Measurements from ENCODE around the gene EDN2. TPM values are rescaled to one million over a fixed set of nuclear protein-coding genes. Genes with fewer than 3 reads are reported as not detected.

EDN2 gene
- total RNA-seq, 3 donors from 2014 or later = 2.3 to 3.8 TPM; not detected in 1

GRCh38 chr1:41464885-41465284, 19.6 kb downstream of the EDN2 start:
- DNase-seq (ENCODE audit: low spot score in 2 of 2) = no peak
- no peaks in the 10 kb centered on the region for H3K4me1 ChIP-seq
- no peak overlapping the region for H3K4me3 ChIP-seq
- H3K36me3 ChIP-seq = no peaks in the 10 kb centered on the region
- H3K9me3 ChIP-seq = no peaks in the 10 kb centered on the region
- TF ChIP-seq, protein P1, sequence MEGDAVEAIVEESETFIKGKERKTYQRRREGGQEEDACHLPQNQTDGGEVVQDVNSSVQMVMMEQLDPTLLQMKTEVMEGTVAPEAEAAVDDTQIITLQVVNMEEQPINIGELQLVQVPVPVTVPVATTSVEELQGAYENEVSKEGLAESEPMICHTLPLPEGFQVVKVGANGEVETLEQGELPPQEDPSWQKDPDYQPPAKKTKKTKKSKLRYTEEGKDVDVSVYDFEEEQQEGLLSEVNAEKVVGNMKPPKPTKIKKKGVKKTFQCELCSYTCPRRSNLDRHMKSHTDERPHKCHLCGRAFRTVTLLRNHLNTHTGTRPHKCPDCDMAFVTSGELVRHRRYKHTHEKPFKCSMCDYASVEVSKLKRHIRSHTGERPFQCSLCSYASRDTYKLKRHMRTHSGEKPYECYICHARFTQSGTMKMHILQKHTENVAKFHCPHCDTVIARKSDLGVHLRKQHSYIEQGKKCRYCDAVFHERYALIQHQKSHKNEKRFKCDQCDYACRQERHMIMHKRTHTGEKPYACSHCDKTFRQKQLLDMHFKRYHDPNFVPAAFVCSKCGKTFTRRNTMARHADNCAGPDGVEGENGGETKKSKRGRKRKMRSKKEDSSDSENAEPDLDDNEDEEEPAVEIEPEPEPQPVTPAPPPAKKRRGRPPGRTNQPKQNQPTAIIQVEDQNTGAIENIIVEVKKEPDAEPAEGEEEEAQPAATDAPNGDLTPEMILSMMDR (IDR thresholded peaks at IDR 0.05) = no peak
- TF ChIP-seq POLR2A (IDR thresholded peaks at IDR 0.05) (no peak), POLR2AphosphoS5 (IDR thresholded peaks at IDR 0.05) (no peak)
- intact Hi-C loops (cut with DNase I; ENCODE audit: low total_unique reads) = no loop called here
- H3K27ac ChIP-seq = no peak overlapping the region
- no peaks in the 10 kb centered on the region for H3K27me3 ChIP-seq

DNA sequence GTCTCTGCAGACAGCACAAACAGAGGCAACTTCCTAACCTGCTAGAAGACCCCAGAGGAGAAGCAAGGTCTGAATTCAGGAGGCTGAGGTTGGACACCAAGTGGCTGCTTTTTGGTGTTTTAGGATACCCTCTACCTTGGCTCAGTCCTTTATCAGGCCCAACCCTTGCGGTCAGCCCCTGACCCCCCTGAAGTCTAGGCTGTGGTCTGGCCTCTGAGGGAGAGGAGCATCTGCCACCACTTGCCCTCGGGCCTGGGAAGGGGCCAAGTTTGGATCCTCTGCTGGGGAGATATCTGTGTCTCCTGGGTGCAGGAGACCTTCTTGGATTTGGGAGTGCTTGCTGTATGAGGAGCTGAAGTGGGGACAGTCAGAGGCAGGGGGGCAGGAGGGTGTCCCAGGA, 21.0 kb downstream of the EDN2 start:
- no peaks in the 10 kb centered on the region for H3K27me3 ChIP-seq
- H3K36me3 ChIP-seq = no peaks in the 10 kb centered on the region
- H3K4me1 ChIP-seq = no peaks in the 10 kb centered on the region
- intact Hi-C loops (cut with DNase I; ENCODE audit: low total_unique reads) = no loop called here
- DNase-seq (ENCODE audit: low spot score in 2 of 2) = no peak
- no peaks in the 10 kb centered on the region for H3K9me3 ChIP-seq
- H3K27ac ChIP-seq = no peak overlapping the region
- TF ChIP-seq POLR2A (IDR thresholded peaks at IDR 0.05) (no peak), POLR2AphosphoS5 (IDR thresholded peaks at IDR 0.05) (no peak)
- TF ChIP-seq, protein P1 (IDR thresholded peaks at IDR 0.05) = no peak
- H3K4me3 ChIP-seq = no peak overlapping the region

DNA sequence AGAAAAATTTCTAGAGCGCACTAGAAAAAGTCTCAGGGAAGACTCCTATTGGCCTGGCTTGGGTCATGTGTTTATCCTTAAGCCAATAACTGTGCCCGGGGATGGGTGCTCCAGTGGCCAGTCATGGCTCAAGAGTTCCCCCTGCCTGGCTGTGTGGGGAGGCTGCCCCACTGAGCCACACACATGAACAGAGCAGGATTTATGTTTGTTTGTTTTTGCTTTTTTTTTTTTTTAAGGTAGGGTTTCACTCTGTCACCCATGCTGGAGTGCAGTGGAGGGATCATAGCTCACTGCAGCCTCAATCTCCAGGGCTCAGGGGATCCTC, 21.8 kb downstream of the EDN2 start:
- Histone ChIP-seq H3K9me3 (no peaks in the 10 kb centered on the region), H3K4me3 (no peak overlapping the region), H3K36me3 (no peaks in the 10 kb centered on the region), H3K4me1 (no peaks in the 10 kb centered on the region), H3K27ac (no peak overlapping the region), H3K27me3 (no peaks in the 10 kb centered on the region)
- intact Hi-C loops (cut with DNase I; ENCODE audit: low total_unique reads) = no loop called here
- no peak for DNase-seq (ENCODE audit: low spot score in 2 of 2)
- TF ChIP-seq, protein P1 (IDR thresholded peaks at IDR 0.05) = no peak
- TF ChIP-seq POLR2A (IDR thresholded peaks at IDR 0.05) (no peak), POLR2AphosphoS5 (IDR thresholded peaks at IDR 0.05) (no peak)

GRCh38 chr1:41461790-41462679, 22.4 kb downstream of the EDN2 start:
- Histone ChIP-seq H3K4me1 (no peaks in the 10 kb centered on the region), H3K9me3 (no peaks in the 10 kb centered on the region), H3K27me3 (no peaks in the 10 kb centered on the region), H3K27ac (no peak overlapping the region), H3K36me3 (no peaks in the 10 kb centered on the region), H3K4me3 (no peak overlapping the region)
- TF ChIP-seq, protein P1 (IDR thresholded peaks at IDR 0.05) = no peak
- no peak for TF ChIP-seq POLR2A (IDR thresholded peaks at IDR 0.05)
- TF ChIP-seq POLR2AphosphoS5 (IDR thresholded peaks at IDR 0.05) = no peak
- no peak for DNase-seq (ENCODE audit: low spot score in 2 of 2)
- intact Hi-C loops (cut with DNase I; ENCODE audit: low total_unique reads) = no loop called here

DNA sequence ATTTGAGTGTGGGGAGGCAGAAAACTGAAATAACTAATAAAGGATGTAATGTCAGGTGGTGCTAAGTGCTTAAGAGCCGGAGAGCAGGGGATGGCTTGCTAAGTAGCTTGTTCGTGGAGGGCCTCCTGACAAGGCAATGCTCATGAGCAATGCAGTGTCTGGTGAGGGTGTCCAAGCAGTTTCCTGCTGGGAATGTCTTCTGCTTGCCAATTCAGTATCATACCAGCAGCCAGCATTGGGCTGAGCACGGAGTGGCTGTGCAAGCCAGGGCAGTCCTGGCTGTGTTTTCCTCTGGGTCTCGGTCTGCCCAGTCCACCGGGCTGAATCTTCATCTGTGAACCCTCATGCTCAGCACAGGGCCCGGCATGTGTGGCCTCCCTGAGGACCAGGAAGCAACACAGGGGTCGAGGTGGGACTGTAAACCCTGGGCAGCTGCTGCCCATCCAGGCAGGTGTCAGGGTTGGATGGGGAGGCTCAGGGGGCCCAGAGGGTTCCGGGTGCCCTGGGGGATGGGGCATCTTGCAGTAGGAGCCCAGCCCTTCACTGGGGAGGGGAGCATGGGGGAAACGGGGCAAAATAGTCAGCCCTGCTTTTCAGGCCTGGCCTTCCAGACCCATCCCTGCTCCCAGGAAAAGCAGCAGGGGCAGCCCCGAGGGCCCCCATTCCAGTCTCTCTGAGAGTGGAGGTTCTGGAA, 27.5 kb downstream of the EDN2 start:
- Histone ChIP-seq H3K9me3 (no peaks in the 10 kb centered on the region), H3K27me3 (no peaks in the 10 kb centered on the region), H3K4me1 (peaks cover 0 to 17% of the 10 kb centered on the region in 2 donors), H3K27ac (no peak overlapping the region), H3K36me3 (no peaks in the 10 kb centered on the region), H3K4me3 (no peak overlapping the region)
- intact Hi-C loops (cut with DNase I; ENCODE audit: low total_unique reads) = no loop called here
- no peak for TF ChIP-seq POLR2AphosphoS5 (IDR thresholded peaks at IDR 0.05)
- DNase-seq (ENCODE audit: low spot score in 2 of 2) = no peak

Measured in breast epithelium (tissue), 4 donors.